Mesothelial cell of epicardium (in vitro differentiated cells): Measurements from ENCODE around the gene PRODH2. TPM values are rescaled to one million over a fixed set of nuclear protein-coding genes. Genes with fewer than 3 reads are reported as not detected.
A peak's percentile ranks its signal among the peaks of the same experiment; 100 is the strongest.

Experiments used
- DNase-seq, 2 experiments: peaks; one replicate each; pipeline ENCODE4 v3.0.0; 2021; ENCODE audit warnings: low spot score in 2 of 2; ENCODE audit not compliant: unreplicated experiment in 2 of 2
- H3K27ac Mint-ChIP-seq: 2 replicates; pipeline ENCODE4 v1.8.0; 2021; ENCODE audit warnings: mixed read lengths
- H3K27me3 Mint-ChIP-seq: 2 replicates; pipeline ENCODE4 v1.8.0; 2021; ENCODE audit warnings: low read depth, mixed read lengths
- H3K36me3 Mint-ChIP-seq: 2 replicates; pipeline ENCODE4 v1.8.0; 2021; ENCODE audit warnings: mixed read lengths
- H3K4me1 Mint-ChIP-seq: 2 replicates; pipeline ENCODE4 v1.8.0; 2021; ENCODE audit warnings: mixed read lengths
- H3K4me3 Mint-ChIP-seq: 2 replicates; pipeline ENCODE4 v1.8.0; 2021; ENCODE audit warnings: mild to moderate bottlenecking, moderate library complexity, mixed read lengths
- H3K9me3 Mint-ChIP-seq: 2 replicates; pipeline ENCODE4 v1.8.0; 2021; ENCODE audit warnings: mixed read lengths
- CTCF ChIP-seq: fragments of 200-600 bp; sonication (generic); IDR thresholded peaks from one replicate; pipeline ENCODE4 v1.5.0; 2021; ENCODE audit warnings: antibody characterized with exemption; ENCODE audit not compliant: unreplicated experiment
- total RNA-seq: library from RNA; stranded (reverse); gene quantifications from 3 replicates; pipeline ENCODE4 v1.2.1, GENCODE V29; 2021

Gene PRODH2
- total RNA-seq, 1 donor from 2014 or later: not detected

- DNase-seq: no peak
- H3K4me3 Mint-ChIP-seq: no peak overlapping the region
These were observed 59.8 kb downstream of the PRODH2 start for GRCh38 chr19:35752746-35753350.

GRCh38 chr19:35751839-35752745 is 60.6 kb downstream of the PRODH2 start:
- no peak for TF ChIP-seq CTCF
- no peaks in the 10 kb centered on the region for H3K9me3 Mint-ChIP-seq
- H3K36me3 Mint-ChIP-seq: peaks cover 4% of the 10 kb centered on the region
- DNase-seq: no peak
- peaks cover 36% of the 10 kb centered on the region for H3K4me1 Mint-ChIP-seq
- peaks cover 9% of the 10 kb centered on the region for H3K27me3 Mint-ChIP-seq
- no peak overlapping the region for H3K4me3 Mint-ChIP-seq
- no peak overlapping the region for H3K27ac Mint-ChIP-seq

More at GRCh38 chr19:35752746-35753350, 59.8 kb downstream of the PRODH2 start:
- no peaks in the 10 kb centered on the region for H3K9me3 Mint-ChIP-seq
- H3K27ac Mint-ChIP-seq: no peak overlapping the region
- peaks cover 9% of the 10 kb centered on the region for H3K27me3 Mint-ChIP-seq
- H3K36me3 Mint-ChIP-seq: peaks cover 4% of the 10 kb centered on the region
- peaks cover 37% of the 10 kb centered on the region for H3K4me1 Mint-ChIP-seq
- no peak for TF ChIP-seq CTCF

- H3K4me1 Mint-ChIP-seq: peaks cover 38% of the 10 kb centered on the region
- H3K36me3 Mint-ChIP-seq: peaks cover 4% of the 10 kb centered on the region
- H3K9me3 Mint-ChIP-seq: no peaks in the 10 kb centered on the region
- peaks cover 3% of the 10 kb centered on the region for H3K27me3 Mint-ChIP-seq
- no peak for DNase-seq
- H3K4me3 Mint-ChIP-seq: peak overlapping the region; percentile 57
- no peak for TF ChIP-seq CTCF
- H3K27ac Mint-ChIP-seq: peak overlapping the region; percentile 83
These were observed 62.5 kb downstream of the PRODH2 start for GRCh38 chr19:35750167-35750566.

Other genes starting within 250 kb of the PRODH2 start
- gene ATP4A, start 249.2 kb downstream of the PRODH2 start, total RNA-seq: 0.11 to 0.22 TPM (median 0.16 TPM) in 3 replicates
- not detected in 3 replicates for gene PMIS2, start 226.7 kb downstream of the PRODH2 start, total RNA-seq
- gene HAUS5, start 200.1 kb downstream of the PRODH2 start, total RNA-seq: 28.7 to 33.8 TPM (median 29.0 TPM) in 3 replicates
- gene RBM42, start 183.8 kb downstream of the PRODH2 start, total RNA-seq: 63.7 to 70.6 TPM (median 66.4 TPM) in 3 replicates
- gene ETV2, start 171.1 kb downstream of the PRODH2 start, total RNA-seq: 1.4 to 2.1 TPM (median 1.5 TPM) in 3 replicates
- gene COX6B1, start 164.5 kb downstream of the PRODH2 start, total RNA-seq: 273 to 293 TPM (median 284 TPM) in 3 replicates
- 1.8 to 2.3 TPM (median 2.0 TPM) in 3 replicates for gene UPK1A, start 146.3 kb downstream of the PRODH2 start, total RNA-seq
- not detected in 3 replicates for gene ZBTB32, start 108.3 kb downstream of the PRODH2 start, total RNA-seq
- 60.6 to 62.7 TPM (median 61.8 TPM) in 3 replicates for gene KMT2B, start 94.8 kb downstream of the PRODH2 start, total RNA-seq
- gene IGFLR1, start 70.4 kb downstream of the PRODH2 start, total RNA-seq: 2.7 to 3.2 TPM (median 2.8 TPM) in 3 replicates
- gene U2AF1L4, start 67.4 kb downstream of the PRODH2 start, total RNA-seq: 39.4 to 42.5 TPM (median 42.4 TPM) in 3 replicates
- gene PSENEN, start 67.2 kb downstream of the PRODH2 start, total RNA-seq: 45.2 to 54.9 TPM (median 45.7 TPM) in 3 replicates
- gene LIN37, start 64.3 kb downstream of the PRODH2 start, total RNA-seq: 11.8 to 12.9 TPM (median 12.0 TPM) in 3 replicates
- 18.8 to 21.7 TPM (median 20.3 TPM) in 3 replicates for gene HSPB6, start 55.8 kb downstream of the PRODH2 start, total RNA-seq
- gene PROSER3, start 54.7 kb downstream of the PRODH2 start, total RNA-seq: 45.1 to 50.5 TPM (median 46.6 TPM) in 3 replicates
- gene ARHGAP33, start 37.3 kb downstream of the PRODH2 start, total RNA-seq: 74.0 to 79.9 TPM (median 75.4 TPM) in 3 replicates
- gene NPHS1, start 39.7 kb upstream of the PRODH2 start, total RNA-seq: 0.23 to 0.72 TPM (median 0.51 TPM) in 3 replicates
- gene KIRREL2, start 44.1 kb upstream of the PRODH2 start, total RNA-seq: 1.4 TPM in 3 replicates
- 137 to 151 TPM (median 146 TPM) in 3 replicates for gene APLP1, start 55.7 kb upstream of the PRODH2 start, total RNA-seq
- 16.3 to 18.9 TPM (median 17.1 TPM) in 3 replicates for gene NFKBID, start 87.7 kb upstream of the PRODH2 start, total RNA-seq
- gene HCST, start 89.7 kb upstream of the PRODH2 start, total RNA-seq: 0.62 to 1.4 TPM (median 0.92 TPM) in 3 replicates
- gene TYROBP, start 95.5 kb upstream of the PRODH2 start, total RNA-seq: not detected in 3 replicates
- gene LRFN3, start 123.5 kb upstream of the PRODH2 start, total RNA-seq: 25.7 to 28.5 TPM (median 27.5 TPM) in 3 replicates
- gene SDHAF1, start 182.3 kb upstream of the PRODH2 start, total RNA-seq: 10.6 to 12.4 TPM (median 12.0 TPM) in 3 replicates
- gene SYNE4, start 196.0 kb upstream of the PRODH2 start, total RNA-seq: 16.8 to 17.0 TPM (median 17.0 TPM) in 3 replicates
- gene ALKBH6, start 201.4 kb upstream of the PRODH2 start, total RNA-seq: 26.3 to 28.9 TPM (median 28.7 TPM) in 3 replicates
- gene CLIP3, start 220.0 kb upstream of the PRODH2 start, total RNA-seq: 58.5 to 59.0 TPM (median 59.0 TPM) in 3 replicates
- 8.9 to 9.7 TPM (median 9.2 TPM) in 3 replicates for gene THAP8, start 241.4 kb upstream of the PRODH2 start, total RNA-seq
- 5.1 to 7.1 TPM (median 5.9 TPM) in 3 replicates for gene WDR62, start 242.1 kb upstream of the PRODH2 start, total RNA-seq